Naive thymus-derived CD4-positive, alpha-beta T cell (primary cell): Measurements from ENCODE around the gene AIP. TPM values are rescaled to one million over a fixed set of nuclear protein-coding genes. Genes with fewer than 3 reads are reported as not detected.

Source experiments
- ATAC-seq: fragments of 150-1000 bp; cut with Tn5 transposase; 2 replicates; pipeline ENCODE4 v1.10.0; 2021; ENCODE audit warnings: mild to moderate bottlenecking, moderate library complexity
- CTCF ChIA-PET: fragments of 350-600 bp; sonication (Branson Sonifier 250); formaldehyde crosslinking; loops from one replicate; lab custom pipeline; 2021; ENCODE audit warnings: antibody characterized with exemption; lab: Charles Lee
- POLR2A ChIA-PET: fragments of 350-600 bp; sonication (Branson Sonifier 250); formaldehyde crosslinking; loops from one replicate; lab custom pipeline; 2021; ENCODE audit warnings: antibody characterized with exemption, inconsistent platforms; lab: Charles Lee
- DNase-seq, 9 donors: peaks; one replicate each; pipeline versions ENCODE4 v3.0.0 to v3.0.0-alpha.2; 2020 to 2022; ENCODE audit warnings: mixed read lengths in 1 of 9
- H3K27ac ChIP-seq: one replicate; pipeline ENCODE4 v1.7.0; 2013; ENCODE audit warnings: mild to moderate bottlenecking, low read depth, low read length, moderate library complexity
- H3K27me3 ChIP-seq, 2 donors: one replicate each; pipeline ENCODE4 v1.7.0; 2013; ENCODE audit warnings: low read length in 2 of 2, mild to moderate bottlenecking in 2 of 2, moderate library complexity in 2 of 2; ENCODE audit not compliant: control insufficient read depth in 2 of 2, insufficient read depth in 2 of 2
- H3K36me3 ChIP-seq, 3 experiments: 1 replicate in 2 of 3; 2 replicates in 1 of 3; pipeline ENCODE4 v1.7.0; 2013; ENCODE audit warnings: low read length in 3 of 3, mild to moderate bottlenecking in 3 of 3, moderate library complexity in 1 of 3; ENCODE audit not compliant: insufficient read depth in 3 of 3, control insufficient read depth in 2 of 3
- H3K4me1 ChIP-seq, 2 donors: one replicate each; pipeline ENCODE4 v1.7.0; 2013; ENCODE audit warnings: low read length in 2 of 2, mild to moderate bottlenecking in 2 of 2, moderate library complexity in 1 of 2; ENCODE audit not compliant: control insufficient read depth in 2 of 2, insufficient read depth in 2 of 2
- H3K4me3 ChIP-seq: 2 replicates; pipeline ENCODE4 v1.7.0; 2013; ENCODE audit warnings: mild to moderate bottlenecking, low read length
- H3K9me3 ChIP-seq, 3 experiments: 1 replicate in 2 of 3; 2 replicates in 1 of 3; pipeline ENCODE4 v1.7.0; 2013; ENCODE audit warnings: low read length in 3 of 3; ENCODE audit not compliant: control insufficient read depth in 2 of 3
- H3K27ac Mint-ChIP-seq, 9 donors: one replicate each; pipeline ENCODE4 v1.8.0; 2020 to 2022; ENCODE audit warnings: mixed read lengths in 9 of 9, mild to moderate bottlenecking in 8 of 9, moderate library complexity in 5 of 9, inconsistent platforms in 2 of 9
- H3K27me3 Mint-ChIP-seq, 5 donors: one replicate each; pipeline ENCODE4 v1.8.0; 2021 to 2022; ENCODE audit warnings: mixed read lengths in 5 of 5, mild to moderate bottlenecking in 1 of 5
- H3K36me3 Mint-ChIP-seq, 5 donors: one replicate each; pipeline ENCODE4 v1.8.0; 2020 to 2022; ENCODE audit warnings: mixed read lengths in 5 of 5, mild to moderate bottlenecking in 3 of 5, inconsistent platforms in 1 of 5
- H3K4me1 Mint-ChIP-seq, 7 donors: one replicate each; pipeline ENCODE4 v1.8.0; 2020 to 2022; ENCODE audit warnings: mixed read lengths in 7 of 7, mild to moderate bottlenecking in 3 of 7, inconsistent platforms in 1 of 7
- H3K4me3 Mint-ChIP-seq, 10 donors: one replicate each; pipeline ENCODE4 v1.8.0; 2020 to 2022; ENCODE audit warnings: mild to moderate bottlenecking in 10 of 10, mixed read lengths in 10 of 10, moderate library complexity in 6 of 10, inconsistent platforms in 2 of 10
- H3K9me3 Mint-ChIP-seq, 11 donors: one replicate each; pipeline ENCODE4 v1.8.0; 2020 to 2022; ENCODE audit warnings: mixed read lengths in 11 of 11, mild to moderate bottlenecking in 4 of 11, inconsistent platforms in 1 of 11, moderate library complexity in 1 of 11
- intact Hi-C, 2 donors: fragments of 100-400 bp; cut with micrococcal nuclease; formaldehyde crosslinking; loops; one replicate each; pipeline ENCODE4 v1.15.1; 2023
- polyA plus RNA-seq, 2 donors: library from polyadenylated mRNA; unstranded; fragments of 300-500 nt; fragmentation: Illumina TruSeq; gene quantifications; one replicate each; pipeline ENCODE4 v1.2.3, GENCODE V29; 2021
- total RNA-seq, 6 experiments: library from RNA in 5 of 6; stranded (reverse) in 5 of 6; gene quantifications; 1 replicate in 5 of 6; 2 replicates in 1 of 6; pipeline ENCODE4 v1.2.3 and lab custom pipeline; 2021 to 2026

Gene AIP
- total and polyA plus RNA-seq, 7 experiments from 2014 or later = 107 to 205 (median 137) TPM

DNA sequence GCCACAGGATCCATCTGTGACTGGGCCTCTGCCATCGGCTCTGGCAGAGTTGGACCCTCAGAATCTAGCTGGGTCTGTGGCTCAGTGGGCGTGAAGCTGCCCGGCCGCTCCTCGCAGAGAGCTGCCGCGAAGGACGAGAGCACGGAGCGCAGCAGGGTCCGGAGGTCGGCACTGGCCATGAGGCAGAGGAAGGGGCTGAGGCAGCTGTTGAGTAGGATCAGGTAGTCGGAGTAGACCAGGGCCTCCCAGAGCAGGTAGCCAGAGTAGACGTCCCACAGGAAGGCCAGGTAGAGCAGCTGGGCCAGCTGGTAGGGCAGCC, 31.2 kb upstream of the AIP start:
- Mint-ChIP-seq H3K4me3 (peak overlapping the region in 3 of 10 donors; percentile 27 to 69 (median 31)), H3K4me1 (peaks cover 20 to 49% (median 24%) of the 10 kb centered on the region in 7 donors), H3K27me3 (no peaks in the 10 kb centered on the region), H3K9me3 (peaks cover 0 to 2% (median 0%) of the 10 kb centered on the region in 11 donors), H3K27ac (peak overlapping the region in 3 of 9 donors; percentile 17 to 68 (median 30)), H3K36me3 (no peaks in the 10 kb centered on the region)
- no peaks in the 10 kb centered on the region for H3K36me3 ChIP-seq
- CTCF ChIA-PET = interaction anchor here (0.8 to 1.3 kb wide), 2 partner anchors 13 to 83 kb away, joined by 3 read pairs; no protein-coding TSS in a partner anchor
- intact Hi-C loops = no loop called here
- no peak overlapping the region for H3K27ac ChIP-seq
- DNase-seq (no peak), ATAC-seq (no peak)
- no peaks in the 10 kb centered on the region for H3K9me3 ChIP-seq
- POLR2A ChIA-PET = interaction anchor here (0.5 to 11.9 kb wide), 12 partner anchors 8 to 150 kb away, joined by 3 to 206 read pairs (median 3); partner anchors contain the start of genes AIP, CABP4, CORO1B and PTPRCAP
- no peaks in the 10 kb centered on the region for H3K27me3 ChIP-seq
- no peak overlapping the region for H3K4me3 ChIP-seq
- H3K4me1 ChIP-seq = peaks cover 14 to 31% of the 10 kb centered on the region in 2 donors

DNA sequence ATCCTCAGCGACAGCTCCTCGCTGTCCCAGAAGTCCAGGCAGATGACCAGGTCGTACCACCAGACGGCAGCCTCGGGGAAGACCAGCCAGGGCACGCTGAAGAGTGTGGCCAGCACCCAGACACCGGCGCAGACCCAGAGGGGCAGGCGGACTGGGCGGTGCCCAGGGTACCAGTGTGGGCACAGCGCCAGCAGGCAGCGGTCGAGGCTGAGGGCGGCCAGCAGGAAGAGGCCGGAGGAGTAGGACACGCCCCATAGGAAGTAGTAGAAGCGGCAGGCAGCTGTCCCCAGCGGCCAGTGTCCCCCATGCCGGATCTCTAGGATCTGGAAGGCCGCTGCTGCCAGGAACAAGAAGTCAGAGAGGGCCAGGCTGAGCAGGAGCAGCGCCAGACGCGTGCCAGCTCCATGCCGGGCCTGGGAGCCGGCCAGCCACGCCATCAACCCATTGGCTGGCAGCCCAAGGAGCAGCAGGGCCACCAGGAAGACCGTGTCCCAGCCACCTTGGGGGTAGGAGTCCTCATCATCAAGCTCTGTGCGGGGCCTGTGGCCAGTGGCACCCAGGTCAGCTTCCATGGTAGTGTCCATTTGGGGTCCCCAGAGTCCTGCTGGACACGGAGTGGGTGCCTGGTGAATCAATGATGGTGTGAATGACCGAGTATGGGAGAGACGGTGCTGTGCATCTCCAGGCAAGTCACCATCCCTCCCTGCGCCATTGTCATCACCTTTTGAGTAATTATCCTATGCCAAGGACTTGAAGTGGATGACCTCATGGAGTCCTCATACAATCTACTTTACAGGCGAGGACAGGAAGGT, 30.5 kb upstream of the AIP start, which contains the start of gene GPR152:
Gene GPR152 (minus strand): TSS at position 589 of the 812 bp plus-strand sequence. CDS start 5 bp downstream, at position 584.
- CTCF ChIA-PET = no interaction called here
- ATAC-seq (no peak), DNase-seq (no peak)
- no peaks in the 10 kb centered on the region for H3K9me3 ChIP-seq
- H3K9me3 Mint-ChIP-seq = peaks cover 0 to 3% (median 0%) of the 10 kb centered on the region in 11 donors
- H3K4me1 ChIP-seq = peaks cover 9 to 24% of the 10 kb centered on the region in 2 donors
- intact Hi-C loops = no loop called here
- peaks cover 15 to 42% (median 23%) of the 10 kb centered on the region in 7 donors for H3K4me1 Mint-ChIP-seq
- H3K4me3 ChIP-seq = no peak within 1 kb of the TSS
- H3K27me3 ChIP-seq = no peaks in the 10 kb centered on the region
- peak within 1 kb of the TSS in 2 of 10 donors; percentile 27 to 31 for H3K4me3 Mint-ChIP-seq
- H3K27ac ChIP-seq = no peak within 1 kb of the TSS
- POLR2A ChIA-PET = interaction anchor here (0.5 to 11.9 kb wide), 8 partner anchors 9 to 49 kb away, joined by 3 to 206 read pairs (median 5); partner anchors contain the start of genes CABP4, CORO1B, PTPRCAP and TBC1D10C
- peak within 1 kb of the TSS in 4 of 9 donors; percentile 17 to 68 (median 40) for H3K27ac Mint-ChIP-seq
- H3K27me3 Mint-ChIP-seq = no peaks in the 10 kb centered on the region
- no peaks in the 10 kb centered on the region for H3K36me3 Mint-ChIP-seq
- H3K36me3 ChIP-seq = no peaks in the 10 kb centered on the region

DNA sequence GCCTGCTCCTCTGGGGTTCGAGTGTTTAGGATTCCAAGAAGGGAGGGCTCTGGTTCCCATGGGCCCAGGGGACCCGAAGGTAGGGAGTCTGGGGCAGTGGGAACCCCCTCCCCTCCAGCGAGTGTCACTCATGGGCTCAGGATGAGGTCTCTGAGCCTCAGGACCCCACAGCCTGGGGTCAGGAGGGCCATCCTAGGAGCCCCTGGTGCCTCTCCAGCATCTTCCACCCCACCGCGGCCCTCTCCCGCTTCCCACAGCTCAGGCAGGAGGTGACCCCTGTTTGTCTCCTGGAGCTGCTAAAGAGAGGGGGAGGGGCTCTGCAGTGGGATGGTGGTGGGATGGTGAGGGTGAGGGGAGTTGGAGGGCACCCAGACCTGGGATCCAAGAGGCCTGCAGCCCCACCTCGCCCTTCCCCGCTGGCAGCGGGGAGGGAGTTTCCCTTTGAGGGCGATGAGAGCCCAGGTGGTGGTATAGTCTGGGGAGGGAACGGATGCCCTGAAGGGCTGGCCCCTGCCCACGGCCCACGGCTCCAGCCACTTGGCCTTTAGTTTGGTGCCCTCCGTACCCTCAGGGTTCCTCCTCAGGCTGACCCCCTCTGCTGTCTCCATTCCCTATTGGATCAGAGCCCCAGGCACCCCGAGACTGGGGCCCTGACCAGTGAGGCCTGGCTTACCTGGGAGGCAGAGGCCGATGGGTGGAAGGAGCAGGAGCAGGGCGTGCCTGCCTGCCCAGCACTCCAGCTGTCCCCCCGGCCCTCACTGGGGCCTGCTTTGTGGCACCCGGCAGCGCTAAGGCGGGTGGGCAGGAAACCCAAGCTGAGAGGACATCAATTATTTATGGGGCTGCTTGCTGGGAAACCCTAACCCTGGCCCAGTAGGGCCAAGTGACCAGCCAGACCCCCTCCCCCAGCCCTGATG, 28.8 kb upstream of the AIP start:
- peaks cover 0 to 6% (median 0%) of the 10 kb centered on the region in 11 donors for H3K9me3 Mint-ChIP-seq
- CTCF ChIA-PET = no interaction called here
- Histone ChIP-seq H3K27ac (no peak overlapping the region), H3K4me1 (peaks cover 0 to 10% of the 10 kb centered on the region in 2 donors), H3K27me3 (no peaks in the 10 kb centered on the region), H3K9me3 (no peaks in the 10 kb centered on the region), H3K36me3 (no peaks in the 10 kb centered on the region), H3K4me3 (no peak overlapping the region)
- H3K4me3 Mint-ChIP-seq = no peak overlapping the region
- no peak overlapping the region for H3K27ac Mint-ChIP-seq
- ATAC-seq (no peak), DNase-seq (no peak)
- intact Hi-C loops = no loop called here
- no peaks in the 10 kb centered on the region for H3K36me3 Mint-ChIP-seq
- POLR2A ChIA-PET = interaction anchor here (0.7 to 18.3 kb wide), 6 partner anchors 6 to 102 kb away, joined by 3 to 206 read pairs (median 72); partner anchors contain the start of genes CABP4, CORO1B, GPR152 and PTPRCAP
- H3K27me3 Mint-ChIP-seq = no peaks in the 10 kb centered on the region
- peaks cover 5 to 26% (median 11%) of the 10 kb centered on the region in 7 donors for H3K4me1 Mint-ChIP-seq

GRCh38 chr11:67455054-67455453, 27.8 kb upstream of the AIP start, which contains the start of gene CABP4:
Gene CABP4, plus strand, starts transcription at chr11:67455354. Its CDS starts 70 bp downstream, at chr11:67455424.
- no peak within 1 kb of the TSS for H3K27ac ChIP-seq
- no peaks in the 10 kb centered on the region for H3K27me3 ChIP-seq
- DNase-seq (no peak), ATAC-seq (no peak)
- no peaks in the 10 kb centered on the region for H3K9me3 ChIP-seq
- Mint-ChIP-seq H3K4me1 (peaks cover 0 to 22% (median 8%) of the 10 kb centered on the region in 7 donors), H3K4me3 (peak within 1 kb of the TSS in 1 of 10 donors; percentile 69), H3K9me3 (peaks cover 0 to 6% (median 0%) of the 10 kb centered on the region in 11 donors), H3K27me3 (no peaks in the 10 kb centered on the region), H3K36me3 (no peaks in the 10 kb centered on the region), H3K27ac (peak within 1 kb of the TSS in 2 of 9 donors; percentile 10 to 31)
- ChIA-PET CTCF (no interaction called here), POLR2A (interaction anchor here (0.6 to 18.3 kb wide), 6 partner anchors 7 to 44 kb away, joined by 3 to 206 read pairs (median 16); partner anchors contain the start of genes CORO1B, GPR152 and PTPRCAP)
- intact Hi-C loops = no loop called here
- H3K36me3 ChIP-seq = no peaks in the 10 kb centered on the region
- H3K4me3 ChIP-seq = no peak within 1 kb of the TSS
- H3K4me1 ChIP-seq = peaks cover 0 to 2% of the 10 kb centered on the region in 2 donors

GRCh38 chr11:67456068-67456705, 26.6 kb upstream of the AIP start:
- H3K27me3 ChIP-seq = no peaks in the 10 kb centered on the region
- no peaks in the 10 kb centered on the region for H3K9me3 ChIP-seq
- H3K36me3 ChIP-seq = no peaks in the 10 kb centered on the region
- no peak overlapping the region for H3K27ac ChIP-seq
- Mint-ChIP-seq H3K27ac (peak overlapping the region in 1 of 9 donors; percentile 58), H3K9me3 (peaks cover 0 to 6% (median 0%) of the 10 kb centered on the region in 11 donors), H3K4me3 (no peak overlapping the region), H3K27me3 (peaks cover 0 to 2% (median 0%) of the 10 kb centered on the region in 5 donors), H3K4me1 (peaks cover 0 to 15% (median 9%) of the 10 kb centered on the region in 7 donors), H3K36me3 (no peaks in the 10 kb centered on the region)
- DNase-seq (no peak), ATAC-seq (no peak)
- ChIA-PET CTCF (no interaction called here), POLR2A (interaction anchor here (0.7 to 18.3 kb wide), 10 partner anchors 8 to 62 kb away, joined by 3 to 206 read pairs (median 6); partner anchors contain the start of genes AIP, CORO1B, GPR152 and PPP1CA)
- H3K4me1 ChIP-seq = no peaks in the 10 kb centered on the region
- no peak overlapping the region for H3K4me3 ChIP-seq
- intact Hi-C loops = no loop called here
